ENCODE data around the gene INPPL1.

Gene INPPL1

DNA sequence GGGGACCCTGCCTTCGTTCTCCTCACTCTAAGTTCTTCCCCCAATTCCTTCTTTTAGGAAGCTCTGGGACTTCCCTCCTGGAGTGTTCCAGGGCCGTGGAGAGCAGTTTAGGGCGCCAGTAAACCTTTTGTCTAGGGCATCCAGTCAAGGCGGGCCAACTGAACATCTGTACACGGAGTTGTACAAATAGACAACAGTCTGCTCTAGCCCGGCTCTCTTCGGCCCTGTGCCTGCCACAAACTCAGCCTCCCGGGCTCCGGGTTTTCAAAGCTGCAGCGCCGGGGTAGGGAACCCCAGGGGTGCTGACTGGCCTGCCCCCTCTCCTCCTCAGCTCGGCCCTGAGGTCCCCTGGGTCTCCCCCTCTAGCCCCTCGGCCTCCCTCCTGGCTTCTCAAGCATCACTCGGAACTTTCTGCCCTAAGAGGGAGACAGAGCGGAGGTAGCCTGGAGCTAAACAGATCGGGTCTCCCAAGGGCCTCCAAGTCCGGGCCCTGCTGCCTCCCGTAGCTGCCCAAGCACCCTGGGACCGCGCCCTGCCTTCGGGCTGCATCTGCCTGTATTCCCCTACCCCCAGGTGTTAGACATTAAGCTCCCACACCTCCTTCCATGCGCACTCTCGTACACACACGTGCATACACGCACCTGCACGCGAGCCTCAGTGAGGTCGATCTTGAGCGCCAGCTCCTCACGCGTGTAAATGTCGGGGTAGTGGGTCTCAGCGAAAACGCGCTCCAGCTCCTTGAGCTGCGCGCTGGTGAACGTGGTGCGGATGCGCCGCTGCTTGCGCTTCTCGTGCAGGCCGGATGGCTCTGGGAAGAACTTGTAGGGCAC, 16.1 kb downstream of the INPPL1 start:
- TF ChIP-seq, protein P1, sequence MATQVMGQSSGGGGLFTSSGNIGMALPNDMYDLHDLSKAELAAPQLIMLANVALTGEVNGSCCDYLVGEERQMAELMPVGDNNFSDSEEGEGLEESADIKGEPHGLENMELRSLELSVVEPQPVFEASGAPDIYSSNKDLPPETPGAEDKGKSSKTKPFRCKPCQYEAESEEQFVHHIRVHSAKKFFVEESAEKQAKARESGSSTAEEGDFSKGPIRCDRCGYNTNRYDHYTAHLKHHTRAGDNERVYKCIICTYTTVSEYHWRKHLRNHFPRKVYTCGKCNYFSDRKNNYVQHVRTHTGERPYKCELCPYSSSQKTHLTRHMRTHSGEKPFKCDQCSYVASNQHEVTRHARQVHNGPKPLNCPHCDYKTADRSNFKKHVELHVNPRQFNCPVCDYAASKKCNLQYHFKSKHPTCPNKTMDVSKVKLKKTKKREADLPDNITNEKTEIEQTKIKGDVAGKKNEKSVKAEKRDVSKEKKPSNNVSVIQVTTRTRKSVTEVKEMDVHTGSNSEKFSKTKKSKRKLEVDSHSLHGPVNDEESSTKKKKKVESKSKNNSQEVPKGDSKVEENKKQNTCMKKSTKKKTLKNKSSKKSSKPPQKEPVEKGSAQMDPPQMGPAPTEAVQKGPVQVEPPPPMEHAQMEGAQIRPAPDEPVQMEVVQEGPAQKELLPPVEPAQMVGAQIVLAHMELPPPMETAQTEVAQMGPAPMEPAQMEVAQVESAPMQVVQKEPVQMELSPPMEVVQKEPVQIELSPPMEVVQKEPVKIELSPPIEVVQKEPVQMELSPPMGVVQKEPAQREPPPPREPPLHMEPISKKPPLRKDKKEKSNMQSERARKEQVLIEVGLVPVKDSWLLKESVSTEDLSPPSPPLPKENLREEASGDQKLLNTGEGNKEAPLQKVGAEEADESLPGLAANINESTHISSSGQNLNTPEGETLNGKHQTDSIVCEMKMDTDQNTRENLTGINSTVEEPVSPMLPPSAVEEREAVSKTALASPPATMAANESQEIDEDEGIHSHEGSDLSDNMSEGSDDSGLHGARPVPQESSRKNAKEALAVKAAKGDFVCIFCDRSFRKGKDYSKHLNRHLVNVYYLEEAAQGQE (IDR thresholded peaks at IDR 0.05; ENCODE audit: insufficient replicate concordance, low read depth) = no peak
- TF ChIP-seq SPI1 (IDR thresholded peaks at IDR 0.05; ENCODE audit: borderline replicate concordance, low read depth) = no peak
- H3K27me3 ChIP-seq (ENCODE audit: insufficient read depth, poor library complexity, severe bottlenecking) = peaks cover 55% of the 10 kb centered on the region
- DNase-seq (ENCODE audit: low read depth in 1 of 2, low spot score in 1 of 2) = no peak
- no peak overlapping the region for H3K4me3 ChIP-seq (replicated peaks; ENCODE audit: insufficient read depth, low read length)
- no peak overlapping the region for H3K27ac ChIP-seq (replicated peaks)

DNA sequence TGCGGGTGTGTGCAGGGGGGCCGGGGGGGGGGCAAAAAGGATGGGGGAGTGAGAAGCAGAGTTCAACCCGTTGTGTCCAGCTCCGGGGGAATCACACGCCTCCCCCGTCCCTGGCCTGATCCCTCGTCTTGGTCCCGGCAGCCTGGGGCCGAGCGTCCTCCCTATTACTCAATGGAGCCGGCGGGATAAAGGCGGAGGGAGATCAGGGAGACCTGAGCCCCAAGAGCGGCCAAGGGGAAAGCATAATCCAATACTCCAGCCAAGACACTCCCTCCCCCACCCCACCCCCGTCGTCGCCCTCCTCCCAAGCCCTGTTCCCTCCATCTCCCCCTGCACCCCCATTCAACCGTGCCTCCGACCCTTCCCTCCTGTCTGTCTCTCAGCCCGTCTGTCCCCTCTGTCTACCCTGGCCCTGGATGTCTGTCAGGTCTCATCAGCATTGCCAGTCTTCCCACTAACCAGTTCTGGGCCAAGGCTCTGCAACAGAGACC, 16.8 kb downstream of the INPPL1 start:
- Histone ChIP-seq H3K27me3 (ENCODE audit: insufficient read depth, poor library complexity, severe bottlenecking) (peaks cover 58% of the 10 kb centered on the region), H3K27ac (replicated peaks) (no peak overlapping the region), H3K4me3 (replicated peaks; ENCODE audit: insufficient read depth, low read length) (no peak overlapping the region)
- no peak for DNase-seq (ENCODE audit: low read depth in 1 of 2, low spot score in 1 of 2)
- TF ChIP-seq, protein P1 (IDR thresholded peaks at IDR 0.05; ENCODE audit: insufficient replicate concordance, low read depth) = no peak
- TF ChIP-seq POLR2AphosphoS5 (IDR thresholded peaks at IDR 0.05; ENCODE audit: low read depth) (no peak), GABPA (IDR thresholded peaks at IDR 0.05; ENCODE audit: low read depth) (no peak), CTCF (IDR thresholded peaks at IDR 0.05; ENCODE audit: insufficient read depth, low read length) (no peak), SPI1 (IDR thresholded peaks at IDR 0.05; ENCODE audit: borderline replicate concordance, low read depth) (no peak)

- no peak for TF ChIP-seq POLR2AphosphoS5 (IDR thresholded peaks at IDR 0.05; ENCODE audit: low read depth)
- Histone ChIP-seq H3K27ac (replicated peaks) (no peak overlapping the region), H3K27me3 (ENCODE audit: insufficient read depth, poor library complexity, severe bottlenecking) (peaks cover 66% of the 10 kb centered on the region), H3K4me3 (replicated peaks; ENCODE audit: insufficient read depth, low read length) (no peak overlapping the region)
- DNase-seq (ENCODE audit: low read depth in 1 of 2, low spot score in 1 of 2) = no peak
Measured at GRCh38 chr11:72242141-72242540, 17.6 kb downstream of the INPPL1 start.

DNA sequence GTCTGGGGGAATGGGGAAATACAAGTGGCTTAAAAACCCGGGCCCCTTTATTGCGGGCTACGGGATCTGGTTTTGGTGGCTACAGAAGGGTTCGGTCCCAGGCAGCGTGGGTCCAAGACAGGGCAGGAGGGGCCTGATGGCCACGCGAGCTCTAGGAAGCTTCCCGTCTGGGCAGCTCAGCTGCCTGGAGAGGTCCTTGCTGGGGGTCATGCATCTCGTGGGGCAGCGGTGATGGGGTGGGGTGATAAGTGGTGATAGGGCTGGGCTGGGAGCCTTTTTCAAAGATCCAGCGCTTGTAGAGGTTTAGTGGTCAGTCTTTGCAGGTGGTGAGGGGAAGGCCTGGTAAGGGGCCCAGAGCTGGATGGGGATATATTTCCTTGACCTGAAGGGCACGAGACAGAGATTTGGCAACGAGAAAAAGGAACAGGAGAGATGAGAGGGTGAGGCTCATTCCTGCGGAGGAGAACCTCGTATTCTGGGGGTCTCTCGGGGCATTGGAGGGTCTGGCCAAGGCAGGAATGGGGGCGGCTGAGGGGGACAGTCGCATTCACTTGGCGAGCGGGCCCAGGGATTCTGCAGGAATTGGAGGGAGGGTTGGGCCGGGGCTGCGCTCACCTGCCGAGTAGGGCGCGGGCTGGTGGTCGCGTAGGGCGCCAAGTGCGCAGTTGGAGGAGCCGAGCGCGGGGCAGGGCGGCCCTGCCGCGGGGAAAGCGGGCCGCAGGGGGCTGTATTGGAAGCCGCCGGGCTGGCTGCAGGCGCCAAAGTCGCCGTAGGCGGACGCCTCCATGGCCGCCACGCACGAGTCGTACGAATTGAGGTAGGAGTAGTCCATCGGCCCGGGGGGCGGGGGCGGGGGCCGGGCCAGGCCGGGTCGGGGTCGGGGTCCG, 18.8 kb downstream of the INPPL1 start:
- no peak for DNase-seq (ENCODE audit: low read depth in 1 of 2, low spot score in 1 of 2)
- Histone ChIP-seq H3K27ac (replicated peaks) (no peak overlapping the region), H3K4me3 (replicated peaks; ENCODE audit: insufficient read depth, low read length) (no peak overlapping the region), H3K27me3 (ENCODE audit: insufficient read depth, poor library complexity, severe bottlenecking) (peaks cover 70% of the 10 kb centered on the region)
- no peak for TF ChIP-seq SPI1 (IDR thresholded peaks at IDR 0.05; ENCODE audit: borderline replicate concordance, low read depth)
- TF ChIP-seq CTCF (IDR thresholded peaks at IDR 0.05; ENCODE audit: insufficient read depth, low read length) = no peak
- TF ChIP-seq, protein P1 (IDR thresholded peaks at IDR 0.05; ENCODE audit: insufficient replicate concordance, low read depth) = no peak
- no peak for TF ChIP-seq POLR2AphosphoS5 (IDR thresholded peaks at IDR 0.05; ENCODE audit: low read depth)
- TF ChIP-seq GABPA (IDR thresholded peaks at IDR 0.05; ENCODE audit: low read depth) = no peak
